SK-N-SH (cell line): ENCODE results near the gene SERPINE1.
A peak's percentile ranks its signal among the peaks of the same experiment; 100 is the strongest.

Experiments
- CTCF ChIP-seq: fragments of 200-600 bp; sonication (generic); IDR thresholded peaks from 2 replicates; pipeline ENCODE4 v1.6.1; 2017; ENCODE audit warnings: antibody characterized with exemption, mild to moderate bottlenecking, moderate library complexity
- EP300 ChIP-seq, 2 experiments: IDR thresholded peaks; 2 replicates each; pipeline versions ENCODE4 v1.4.0 to v1.6.1; 2012; ENCODE audit warnings: borderline replicate concordance in 1 of 2, low read depth in 1 of 2, low read length in 1 of 2
- FOXM1 ChIP-seq: IDR thresholded peaks from 2 replicates; pipeline ENCODE4 v1.4.0; 2012; ENCODE audit warnings: low read depth, mild to moderate bottlenecking
- JUND ChIP-seq: IDR thresholded peaks from 2 replicates; pipeline ENCODE4 v1.4.0; 2012
- NFIC ChIP-seq: IDR thresholded peaks from 2 replicates; pipeline ENCODE4 v1.4.0; 2012; ENCODE audit warnings: borderline replicate concordance
- NRF1 ChIP-seq: IDR thresholded peaks from 2 replicates; pipeline ENCODE4 v1.6.1; 2012; ENCODE audit warnings: low read depth, mild to moderate bottlenecking, low read length
- POLR2AphosphoS5 ChIP-seq: IDR thresholded peaks from 2 replicates; pipeline ENCODE4 v1.6.1; 2012; ENCODE audit warnings: low read depth, low read length
- RAD21 ChIP-seq: IDR thresholded peaks from 2 replicates; pipeline ENCODE4 v1.6.1; 2012; ENCODE audit warnings: mild to moderate bottlenecking, low read length
- USF2 ChIP-seq: fragments of 150-350 bp; IDR thresholded peaks from 2 replicates; pipeline ENCODE4 v1.6.1; 2017; ENCODE audit warnings: antibody characterized with exemption, low read length, low read depth, borderline replicate concordance
- YY1 ChIP-seq: IDR thresholded peaks from 2 replicates; pipeline ENCODE4 v1.4.0; 2012; ENCODE audit warnings: low read depth, mild to moderate bottlenecking

GRCh38 chr7:101169838-101170551, 43.1 kb downstream of the SERPINE1 start:
- TF ChIP-seq FOXM1 (no peak), EP300 (IDR thresholded peaks at IDR 0.05; ENCODE audit: borderline replicate concordance in 1 of 2, low read depth in 1 of 2, low read length in 1 of 2) (peak in 1 of 2 experiments; percentile 44; a peak in 1 of 4 replicates), JUND (no peak), CTCF (peak; percentile 99), POLR2AphosphoS5 (peak; percentile 17; the same call in 1 of the 2 replicates), RAD21 (peak; percentile 73), YY1 (no peak), USF2 (no peak), NRF1 (0 out of 2 replicates have a peak, but pooled peaks have one; percentile 27), NFIC (no peak)
